Suprapubic skin (tissue), 3 donors: Measurements from ENCODE around the gene KCTD10.

Experiments
- CTCF ChIP-seq, 2 donors: fragments of 200-600 bp in 1 of 2; fragments of 450-650 bp in 1 of 2; sonication (generic) in 1 of 2; IDR thresholded peaks; one replicate each; pipeline ENCODE4 v1.5.1; 2016 to 2019; ENCODE audit warnings: antibody characterized with exemption in 2 of 2, mild to moderate bottlenecking in 1 of 2, moderate library complexity in 1 of 2
- EP300 ChIP-seq: sonication (generic); formaldehyde crosslinking; IDR thresholded peaks from one replicate; pipeline ENCODE4 v1.6.1; 2017; ENCODE audit warnings: antibody characterized with exemption
- POLR2A ChIP-seq, 2 donors: fragments of 450-650 bp; IDR thresholded peaks; one replicate each; pipeline ENCODE4 v1.6.1; 2017; ENCODE audit warnings: antibody characterized with exemption in 2 of 2, mild to moderate bottlenecking in 2 of 2, moderate library complexity in 2 of 2

DNA sequence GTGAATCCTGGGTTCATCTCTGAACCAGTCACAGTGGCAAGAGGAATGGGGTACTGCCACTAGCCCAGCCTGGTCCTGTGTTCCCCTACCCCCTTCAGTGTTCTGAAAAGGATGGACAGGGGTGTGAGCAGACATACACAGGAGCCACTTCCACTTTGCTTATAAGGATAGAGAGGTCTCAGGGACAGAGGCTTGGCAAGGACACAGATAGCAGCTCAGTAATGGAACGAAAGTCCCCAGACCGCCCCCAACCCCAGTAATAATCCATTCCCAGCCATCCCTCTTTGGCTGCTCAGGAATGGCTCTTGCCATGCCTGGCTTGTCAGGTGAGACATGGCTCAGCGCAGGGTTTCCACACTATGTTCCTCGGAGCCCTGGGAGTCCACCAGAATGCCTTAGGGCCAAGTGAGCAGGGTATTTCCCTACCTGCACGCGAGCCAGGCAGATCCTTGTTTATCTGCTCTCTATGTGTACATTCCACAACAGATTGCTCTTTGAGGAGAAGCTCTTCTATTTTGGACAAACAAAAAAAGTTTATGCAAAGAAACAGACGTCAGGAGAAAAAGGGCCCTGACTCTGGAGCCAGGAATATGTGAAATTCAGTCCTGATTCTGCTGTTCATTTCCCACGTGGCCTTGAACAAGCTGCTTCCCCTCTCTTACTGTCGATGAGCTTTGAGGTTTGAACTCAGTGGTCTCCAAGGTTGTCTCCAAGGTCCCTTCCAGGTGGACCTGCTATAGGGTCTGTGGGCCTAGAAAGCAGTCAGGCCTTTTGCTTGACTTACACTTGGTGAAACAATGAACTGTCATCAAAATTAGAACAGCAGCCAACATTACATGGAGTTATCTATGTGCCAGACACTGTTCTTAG is 10.3 kb upstream of the KCTD10 start:
- TF ChIP-seq CTCF (IDR thresholded peaks at IDR 0.05), result no peak
- no peak for TF ChIP-seq POLR2A (IDR thresholded peaks at IDR 0.05)
- no peak for TF ChIP-seq EP300
